ENCODE results near the gene FLYWCH1.

- no peak for TF ChIP-seq POLR2A (IDR thresholded peaks at IDR 0.05)
- no peak for TF ChIP-seq CTCF (IDR thresholded peaks at IDR 0.05)
Measured at GRCh38 chr16:2867661-2867986, 44.1 kb upstream of the FLYWCH1 start.

Measured in Peyer's patch (tissue), 4 donors.